Motor neuron (in vitro differentiated cells): ENCODE data around the gene RAB31. TPM values are rescaled to one million over a fixed set of nuclear protein-coding genes. Genes with fewer than 3 reads are reported as not detected.
"Not testable (repeated sequence)": the region's sequence is repeated elsewhere in the genome, so short reads cannot be mapped to it uniquely, and the experiment has no call there.

Experiments used
- ATAC-seq, 8 experiments: fragments of 200-7000 bp; cut with Tn5 transposase; replicated peaks in 6 of 8; 2 replicates each; pipeline ENCODE4 v1.8.0; 2021; ENCODE audit warnings: mild to moderate bottlenecking in 8 of 8, moderate library complexity in 8 of 8
- H3K27ac ChIP-seq, 2 donors: fragments of 250-450 bp; sonication (Bioruptor Pico); 2 replicates each; pipeline ENCODE4 v1.9.0; 2021; ENCODE audit warnings: antibody characterized with exemption in 2 of 2, mild to moderate bottlenecking in 2 of 2, moderate library complexity in 1 of 2
- H3K4me1 ChIP-seq, 2 donors: fragments of 250-450 bp; sonication (Bioruptor Pico); replicated peaks in 1 of 2; 2 replicates each; pipeline ENCODE4 v1.6.1; 2021; ENCODE audit warnings: antibody characterized with exemption in 2 of 2, mild to moderate bottlenecking in 2 of 2, moderate library complexity in 1 of 2
- H3K4me3 ChIP-seq, 5 donors: fragments of 250-450 bp; sonication (Bioruptor Pico); 2 replicates each; pipeline ENCODE4 v1.9.0; 2021; ENCODE audit warnings: antibody characterized with exemption in 5 of 5, mild to moderate bottlenecking in 5 of 5, moderate library complexity in 4 of 5
- WGBS, 10 experiments: fragments of 450-650 bp; shearing (Covaris generic); methylation state at CpG; one replicate each; pipeline ENCODE4 v1.0.0; 2022; 5-methylcytosine and 5-hydroxymethylcytosine counted together
- in situ Hi-C, 9 experiments: fragments of 400-800 bp; cut with MboI; loops; one replicate each; pipeline ENCODE4 v1.15.0; 2021; ENCODE audit warnings: low sequenced_read_pairs in 9 of 9, low pct_unique_long_range_greater_than_20kb in 2 of 9; ENCODE audit not compliant: unreplicated experiment in 9 of 9
- total RNA-seq, 8 experiments: library from RNA; unstranded; fragments of 300-600 nt; gene quantifications; 2 replicates each; pipeline versions ENCODE4 v1.2.3 to v1.2.4, GENCODE V29; 2022

Gene RAB31
- total RNA-seq, 8 experiments from 2014 or later: 2.8 to 55.2 (median 21.1) TPM

- in situ Hi-C loops: no loop called here
- Histone ChIP-seq H3K27ac (no peak overlapping the region), H3K4me3 (no peak overlapping the region), H3K4me1 (no peaks in the 10 kb centered on the region)
- 60 to 94% (median 88%) methylated on average over 1 to 9 of the region's 12 CpGs; no CpG with 5 or more reads in 2 of the 10 experiments for WGBS, 10 experiments
- no peak for ATAC-seq
Observed at GRCh38 chr18:9884532-9885140, 176.5 kb downstream of the RAB31 start.

GRCh38 chr18:9885170-9886004, 177.3 kb downstream of the RAB31 start, which contains the start of gene TXNDC2:
TSS of gene TXNDC2 (plus strand) at chr18:9885973. CDS start at chr18:9886681, 708 bp downstream.
- in situ Hi-C loops: no loop called here
- no peak within 1 kb of the TSS for H3K27ac ChIP-seq
- no peak for ATAC-seq
- H3K4me1 ChIP-seq: no peaks in the 10 kb centered on the region
- WGBS, 10 experiments: 43 to 100% (median 76%) methylated on average over 1 to 3 of the region's 8 CpGs
- H3K4me3 ChIP-seq: no peak within 1 kb of the TSS

GRCh38 chr18:9886005-9886348, 177.9 kb downstream of the RAB31 start:
- no peak overlapping the region for H3K4me3 ChIP-seq
- H3K27ac ChIP-seq: no peak overlapping the region
- no peak for ATAC-seq
- WGBS, 10 experiments: 36 to 100% (median 98%) methylated on average over 1 to 3 of the region's 3 CpGs; no CpG with 5 or more reads in 1 of the 10 experiments
- H3K4me1 ChIP-seq: no peaks in the 10 kb centered on the region
- in situ Hi-C loops: no loop called here

GRCh38 chr18:9887992-9888391, 179.9 kb downstream of the RAB31 start:
- no peak overlapping the region for H3K27ac ChIP-seq
- 86 to 100% (median 93%) methylated on average over 2 to 5 of the region's 5 CpGs for WGBS, 10 experiments
- no peak overlapping the region for H3K4me3 ChIP-seq
- no peak for ATAC-seq
- in situ Hi-C loops: no loop called here
- no peaks in the 10 kb centered on the region for H3K4me1 ChIP-seq

GRCh38 chr18:9890196-9890595, 182.1 kb downstream of the RAB31 start:
- in situ Hi-C loops: no loop called here
- ATAC-seq: no peak
- WGBS, 10 experiments: 21 to 100% (median 90%) methylated on average over 1 to 5 of the region's 5 CpGs

GRCh38 chr18:9890957-9891356, 182.9 kb downstream of the RAB31 start:
- in situ Hi-C loops: no loop called here
- WGBS, 10 experiments: 22 to 91% (median 71%) methylated on average over 1 of the region's 1 CpG; no CpG with 5 or more reads in 4 of the 10 experiments
- ATAC-seq: no peak
- Histone ChIP-seq H3K4me3 (no peak overlapping the region), H3K4me1 (no peaks in the 10 kb centered on the region), H3K27ac (no peak overlapping the region)

More at GRCh38 chr18:9890196-9890595, 182.1 kb downstream of the RAB31 start:
- H3K4me1 ChIP-seq: no peaks in the 10 kb centered on the region
- no peak overlapping the region for H3K4me3 ChIP-seq
- H3K27ac ChIP-seq: no peak overlapping the region

GRCh38 chr18:9891515-9891914, 183.4 kb downstream of the RAB31 start:
- H3K27ac ChIP-seq, H3K4me1 ChIP-seq, H3K4me3 ChIP-seq, ATAC-seq, in situ Hi-C loops: not testable (repeated sequence)
- 14 to 88% (median 71%) methylated on average over 1 to 4 of the region's 4 CpGs; no CpG with 5 or more reads in 3 of the 10 experiments for WGBS, 10 experiments

GRCh38 chr18:9894454-9895068, 186.5 kb downstream of the RAB31 start:
- Histone ChIP-seq H3K4me1 (no peaks in the 10 kb centered on the region), H3K27ac (no peak overlapping the region), H3K4me3 (no peak overlapping the region)
- ATAC-seq: no peak
- 87 to 100% (median 100%) methylated on average over 1 to 6 of the region's 6 CpGs; no CpG with 5 or more reads in 1 of the 10 experiments for WGBS, 10 experiments
- in situ Hi-C loops: no loop called here

- in situ Hi-C loops: no loop called here
- WGBS, 10 experiments: 74 to 100% (median 96%) methylated on average over 1 to 5 of the region's 5 CpGs; no CpG with 5 or more reads in 1 of the 10 experiments
- Histone ChIP-seq H3K27ac (no peak overlapping the region), H3K4me1 (no peaks in the 10 kb centered on the region), H3K4me3 (no peak overlapping the region)
- ATAC-seq: no peak
Observed at GRCh38 chr18:9897129-9897528, 189.0 kb downstream of the RAB31 start.

- H3K4me1 ChIP-seq, ATAC-seq, H3K4me3 ChIP-seq, in situ Hi-C loops, H3K27ac ChIP-seq: not testable (repeated sequence)
- WGBS, 10 experiments: 82 to 100% (median 90%) methylated on average over 2 to 10 of the region's 10 CpGs; no CpG with 5 or more reads in 2 of the 10 experiments
Observed at GRCh38 chr18:9897787-9898291, 189.7 kb downstream of the RAB31 start.

- peak in 7 of 8 experiments; percentile 39 to 98 (median 97) for ATAC-seq
- in situ Hi-C loops: no loop called here
- Histone ChIP-seq H3K27ac (no peak overlapping the region), H3K4me1 (peaks cover 0 to 3% of the 10 kb centered on the region in 2 donors), H3K4me3 (no peak overlapping the region)
- 40 to 93% (median 65%) methylated on average over 2 to 11 of the region's 11 CpGs for WGBS, 10 experiments
Observed at GRCh38 chr18:9898792-9899549, 190.9 kb downstream of the RAB31 start.

GRCh38 chr18:9899550-9899930, 191.4 kb downstream of the RAB31 start:
- in situ Hi-C loops, H3K4me1 ChIP-seq, H3K27ac ChIP-seq, H3K4me3 ChIP-seq, ATAC-seq: not testable (repeated sequence)
- WGBS, 10 experiments: 80 to 100% (median 86%) methylated on average over 1 of the region's 1 CpG; no CpG with 5 or more reads in 7 of the 10 experiments
